A172 (cell line): Measurements from ENCODE around the gene PDXP. TPM values are rescaled to one million over a fixed set of nuclear protein-coding genes. Genes with fewer than 3 reads are reported as not detected.

ENCODE experiments used
- DNase-seq: peaks from one replicate; pipeline ENCODE4 v3.0.0-alpha.2; 2015; ENCODE audit warnings: low spot score
- total RNA-seq: library from RNA; depleted of rRNA; stranded (reverse); fragments of >200 nt; shearing (Covaris generic); gene quantifications from 2 replicates; pipeline ENCODE4 v1.2.3, GENCODE V29; 2014

The PDXP gene
- total RNA-seq, 1 experiment from 2014 or later, result 10.8 TPM

DNA sequence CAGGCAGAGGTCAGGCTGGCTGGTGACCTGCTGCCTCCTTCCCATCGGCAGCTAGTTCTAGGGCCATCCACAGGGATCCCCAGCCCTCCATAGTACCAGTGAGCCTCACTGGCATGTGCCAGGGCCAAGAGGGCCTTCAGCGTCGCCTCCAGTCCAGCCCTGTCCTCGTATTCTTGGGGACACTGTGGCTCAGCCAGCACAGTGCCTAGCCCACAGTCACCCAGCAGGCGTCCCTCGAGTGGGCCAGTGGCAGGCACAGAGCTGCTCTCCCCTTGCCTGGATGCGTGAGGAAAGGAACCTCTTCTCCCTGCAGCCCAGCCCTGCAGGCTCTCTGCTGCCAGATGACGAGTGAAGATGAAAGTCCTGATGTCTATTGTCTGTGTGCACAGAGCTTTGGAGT, 29.7 kb upstream of the PDXP start:
- DNase-seq, result no peak

DNA sequence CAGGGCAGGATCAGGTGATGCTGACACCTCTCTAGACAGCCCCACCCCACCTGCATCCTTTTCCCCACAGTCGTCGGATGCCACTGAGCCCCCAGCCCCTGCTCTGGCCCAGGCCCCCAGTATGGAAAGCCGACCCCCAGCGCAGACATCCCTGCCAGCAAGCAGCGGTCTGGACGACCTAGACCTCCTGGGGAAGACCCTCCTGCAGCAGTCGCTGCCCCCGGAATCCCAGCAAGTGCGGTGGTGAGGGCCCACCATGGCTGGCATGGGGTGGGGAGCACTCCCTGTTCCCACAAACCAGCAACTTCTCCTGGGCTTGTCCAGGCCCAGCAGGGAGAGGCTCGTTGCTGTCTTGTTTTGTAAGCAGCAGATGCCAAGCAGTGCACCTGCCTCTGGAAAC, 28.6 kb upstream of the PDXP start:
- no peak for DNase-seq

DNA sequence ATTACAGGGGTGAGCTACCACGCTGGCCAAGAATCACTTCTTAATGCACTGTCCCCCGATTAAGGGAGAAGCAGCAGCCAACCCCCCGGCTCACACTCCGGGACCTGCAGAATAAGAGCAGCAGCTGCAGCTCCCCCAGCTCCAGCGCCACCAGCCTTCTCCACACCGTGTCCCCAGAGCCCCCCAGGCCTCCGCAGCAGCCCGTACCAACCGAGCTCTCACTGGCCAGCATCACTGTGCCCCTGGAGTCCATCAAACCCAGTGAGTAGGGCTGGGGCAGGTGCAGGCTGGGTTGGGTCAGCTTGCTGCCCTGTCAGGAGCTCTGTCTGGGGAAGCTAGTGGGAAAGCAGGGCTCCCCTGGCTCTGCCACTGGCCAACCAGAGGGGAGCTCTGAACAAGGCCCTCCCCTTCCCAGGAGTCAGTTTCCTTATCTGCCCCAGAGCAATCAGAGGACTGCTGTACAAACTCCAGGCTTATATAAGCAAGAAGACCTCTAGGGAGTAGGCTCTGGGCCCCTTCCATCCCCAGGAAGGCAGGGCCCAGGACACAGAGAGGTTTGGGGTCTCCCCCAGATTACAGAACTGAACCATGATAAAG, 27.6 kb upstream of the PDXP start:
- no peak for DNase-seq

- DNase-seq, result no peak
Measured at GRCh38 chr22:37631448-37632173, 26.9 kb upstream of the PDXP start.

DNA sequence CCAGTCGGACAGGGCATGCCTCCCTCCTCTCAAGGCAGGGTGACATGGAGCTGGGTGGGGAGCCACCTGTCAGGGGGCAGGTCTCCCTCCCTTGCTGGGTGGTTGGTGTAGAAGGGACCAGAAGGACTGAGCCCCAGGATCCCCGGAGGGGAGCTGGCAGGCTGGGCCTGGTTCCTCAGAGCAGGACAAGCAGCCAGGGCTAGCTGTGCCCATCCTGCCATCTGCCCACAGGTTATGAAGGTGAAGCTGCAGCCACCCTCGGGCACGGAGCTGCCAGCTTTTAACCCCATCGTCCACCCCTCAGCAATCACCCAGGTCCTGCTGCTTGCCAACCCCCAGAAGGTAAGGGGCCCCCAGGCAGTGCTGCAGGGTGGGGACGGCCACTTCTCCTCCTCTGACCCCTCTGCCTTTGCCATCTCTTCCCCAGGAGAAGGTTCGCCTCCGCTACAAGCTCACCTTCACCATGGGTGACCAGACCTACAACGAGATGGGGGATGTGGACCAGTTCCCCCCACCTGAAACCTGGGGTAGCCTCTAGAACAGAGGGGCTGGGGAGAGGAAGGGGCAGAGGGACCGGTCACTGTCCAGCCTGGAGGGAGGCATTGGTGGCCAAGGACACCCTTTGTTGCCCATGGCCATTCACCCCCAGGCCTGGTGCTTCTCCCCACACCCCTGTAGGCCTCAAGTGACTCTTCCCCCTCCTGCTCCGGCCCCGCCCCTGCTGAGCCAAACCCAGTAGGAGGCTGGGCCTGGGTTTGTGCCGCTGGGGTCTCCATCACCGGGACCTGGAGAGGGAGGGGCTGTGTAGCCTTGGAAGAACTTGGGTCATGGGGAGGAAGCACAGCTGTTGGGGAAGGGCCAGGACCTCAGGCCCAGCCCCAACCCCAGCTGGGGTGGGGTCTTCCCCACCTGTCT, 26.1 kb upstream of the PDXP start:
- DNase-seq, result no peak

DNA sequence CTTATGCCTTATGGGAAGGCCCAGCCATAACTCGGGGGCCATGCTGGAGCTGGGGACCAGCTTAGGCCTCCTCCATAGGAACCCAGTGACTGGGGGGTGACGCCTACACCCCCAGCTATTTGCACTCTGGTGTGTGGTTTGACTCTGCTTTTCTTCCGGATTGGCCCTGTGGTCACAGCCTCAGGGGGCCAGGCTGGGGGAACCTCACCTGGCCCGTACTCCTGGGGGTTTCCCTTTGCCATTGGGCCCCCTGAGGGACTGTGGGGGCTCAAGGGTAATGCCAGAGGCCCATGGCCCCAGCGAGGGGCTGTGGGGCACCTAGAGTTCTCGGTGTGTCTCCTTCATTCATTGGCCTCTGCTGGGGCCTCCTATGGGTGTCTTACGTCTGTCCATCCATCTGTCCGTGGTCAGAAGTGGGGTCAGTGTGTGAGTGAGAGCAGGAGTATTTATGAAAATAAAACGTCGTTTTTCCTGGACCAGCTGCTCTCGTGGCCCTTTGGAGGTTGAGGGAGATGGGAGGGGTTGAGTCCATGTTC, 25.4 kb upstream of the PDXP start:
- no peak for DNase-seq

DNA sequence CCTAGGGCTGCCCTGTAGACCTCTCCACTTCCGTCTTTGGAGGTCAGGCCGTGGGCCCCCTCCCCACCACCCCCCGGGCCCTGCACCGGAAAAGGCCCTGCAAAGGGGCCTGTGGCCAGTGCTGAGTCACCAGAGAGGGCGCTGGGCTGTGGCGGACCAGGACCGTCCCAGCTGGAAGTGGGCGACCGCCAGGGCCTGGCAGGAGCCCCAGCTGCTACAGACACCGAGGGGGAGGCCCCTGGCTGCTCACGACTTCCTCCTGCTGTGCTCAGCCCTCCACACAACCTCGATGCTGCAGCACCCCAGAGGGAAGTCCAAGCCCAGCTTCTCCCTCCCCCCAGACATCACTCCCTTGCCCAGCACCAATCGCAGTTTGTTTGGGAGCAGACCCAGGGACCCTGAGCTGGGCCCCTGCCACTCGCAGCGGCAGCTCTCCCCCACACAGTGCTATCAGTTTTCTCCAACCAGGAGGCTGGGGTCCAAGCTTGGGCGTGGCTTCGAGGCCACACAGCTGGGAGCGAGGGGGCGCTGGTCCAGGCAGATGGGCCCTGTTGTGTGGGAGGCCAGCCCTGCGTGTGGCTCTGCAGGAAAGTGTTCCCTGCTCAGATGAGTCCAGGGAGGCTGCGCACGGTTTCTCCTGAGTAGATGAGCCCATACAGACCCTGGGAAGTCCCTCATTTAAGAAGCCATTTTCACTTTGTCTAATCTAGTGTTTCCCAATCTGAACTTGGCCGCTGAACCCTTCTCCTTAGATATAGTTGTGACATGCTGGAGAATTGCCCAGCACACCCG, 24.7 kb upstream of the PDXP start:
- DNase-seq, result peak; percentile 72

- no peak for DNase-seq
Measured at GRCh38 chr22:37634417-37634924, 24.1 kb upstream of the PDXP start.

GRCh38 chr22:37635157-37635556, 23.4 kb upstream of the PDXP start:
- no peak for DNase-seq

DNA sequence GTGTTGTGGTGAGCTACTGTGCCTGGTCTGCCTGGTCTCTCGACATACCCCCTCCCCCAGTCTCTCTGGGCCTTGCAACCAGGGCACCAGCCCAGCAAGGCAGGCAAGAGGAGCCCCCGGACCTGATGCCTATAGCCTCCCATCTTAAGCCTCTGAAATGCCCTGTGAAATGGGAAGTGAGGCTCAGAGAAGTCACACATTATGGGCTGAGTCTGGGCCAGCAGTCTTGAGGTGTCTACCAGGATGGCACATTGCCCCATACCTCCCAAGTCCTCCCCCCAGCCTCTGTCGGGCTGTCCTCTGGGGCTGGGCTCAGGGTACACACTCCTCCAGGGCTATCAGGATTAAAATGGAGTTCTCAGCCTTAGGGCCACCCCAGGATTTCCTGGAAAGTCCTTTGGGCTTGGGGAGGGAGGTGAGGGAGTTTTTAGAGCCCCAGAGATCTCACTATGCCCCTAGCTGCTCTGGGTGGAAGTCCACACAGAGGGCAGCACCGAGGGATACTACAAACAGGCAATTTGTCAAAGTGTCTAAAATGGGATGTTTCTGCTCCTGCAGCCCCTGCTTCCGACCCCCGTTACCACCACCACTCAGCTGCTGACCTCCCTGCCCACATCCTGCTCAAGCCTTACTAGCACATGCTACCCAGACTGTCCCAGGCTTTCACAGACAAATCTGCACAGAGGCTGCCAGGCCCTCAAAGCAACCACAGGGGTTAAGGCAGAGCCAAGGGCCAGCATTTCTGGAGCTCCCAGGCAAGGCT, 22.2 kb upstream of the PDXP start:
- DNase-seq, result peak; percentile 55

- DNase-seq, result no peak
Measured at GRCh38 chr22:37636949-37637273, 21.6 kb upstream of the PDXP start.

- no peak for DNase-seq
Measured at GRCh38 chr22:37638391-37639069, 20.0 kb upstream of the PDXP start.

DNA sequence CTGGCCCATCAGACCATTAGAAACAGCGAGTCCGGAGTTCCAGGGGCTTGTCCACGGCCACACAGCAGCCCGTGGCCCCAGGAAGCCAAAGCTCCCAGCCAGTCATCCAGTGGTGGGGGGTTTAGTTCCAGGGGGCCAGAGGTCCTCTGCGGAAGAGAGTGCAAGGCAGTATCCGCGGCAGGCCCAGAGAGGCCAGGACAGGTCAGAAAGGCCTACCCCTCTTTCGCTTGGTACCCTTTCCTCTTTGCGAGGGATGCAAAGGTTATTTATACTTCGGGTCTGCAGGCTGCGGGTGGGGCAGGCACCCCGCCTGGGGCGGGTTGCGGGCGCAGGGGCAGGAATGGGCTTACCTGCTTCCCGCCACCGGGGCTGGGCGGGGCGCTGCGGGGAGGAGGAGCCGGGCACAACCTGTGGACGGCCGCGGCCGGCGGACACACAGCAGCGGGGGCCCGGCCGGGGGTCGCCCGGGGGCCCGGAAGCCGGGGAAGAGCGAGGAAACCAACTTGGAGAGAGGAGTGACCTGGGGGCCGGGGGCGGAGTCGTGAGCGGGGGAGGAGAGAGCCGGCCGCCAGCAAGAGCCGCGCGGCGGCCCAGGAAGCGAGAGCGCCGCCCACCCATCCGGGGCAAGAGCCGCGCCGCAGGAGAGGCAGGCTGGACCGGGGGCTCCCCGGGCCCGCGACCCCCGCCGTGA, 19.3 kb upstream of the PDXP start, which contains the start of gene SH3BP1:
Gene SH3BP1 (plus strand): TSS at position 600 of the 691 bp plus-strand sequence. CDS start 119 bp downstream, outside the sequence.
- no peak for DNase-seq

DNA sequence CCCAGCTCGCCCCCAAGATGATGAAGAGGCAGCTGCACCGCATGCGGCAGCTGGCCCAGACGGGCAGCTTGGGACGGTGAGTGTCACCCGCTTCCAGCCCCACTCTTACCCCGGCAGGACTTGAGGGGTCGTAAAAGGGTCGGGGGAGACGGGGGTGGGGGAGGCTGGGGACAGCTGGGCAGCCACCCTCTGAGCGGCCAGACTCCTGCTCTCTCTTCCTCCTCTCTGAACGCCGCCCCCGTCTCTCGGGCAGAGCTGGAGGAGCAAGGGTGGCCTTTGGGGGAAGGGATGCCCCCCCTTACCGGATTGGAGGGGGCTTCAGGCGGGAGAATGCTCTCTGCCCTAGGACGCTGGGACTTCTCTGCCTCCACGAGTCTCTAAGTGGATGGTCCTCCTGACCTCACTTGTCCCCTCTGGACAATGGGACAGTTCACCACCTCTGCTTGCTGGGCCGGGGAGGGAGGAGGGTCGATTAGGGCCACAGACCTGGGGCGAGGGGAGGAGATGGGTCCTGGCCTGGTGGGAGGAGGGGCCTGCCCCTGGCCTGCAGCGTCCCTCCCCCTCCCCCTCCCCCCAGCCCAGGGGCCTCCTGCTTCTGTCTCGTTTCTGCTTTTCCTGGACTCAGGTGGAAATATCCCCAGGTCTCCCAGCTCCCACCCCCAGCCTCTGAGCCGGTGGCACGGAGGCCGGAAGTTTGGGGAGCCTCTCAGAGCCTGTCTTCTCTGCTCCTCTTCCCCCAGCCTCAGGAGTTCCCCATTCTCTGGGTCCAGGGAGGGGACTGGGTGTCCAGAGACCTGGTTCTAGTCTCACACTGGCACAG, 18.5 kb upstream of the PDXP start:
- no peak for DNase-seq

DNA sequence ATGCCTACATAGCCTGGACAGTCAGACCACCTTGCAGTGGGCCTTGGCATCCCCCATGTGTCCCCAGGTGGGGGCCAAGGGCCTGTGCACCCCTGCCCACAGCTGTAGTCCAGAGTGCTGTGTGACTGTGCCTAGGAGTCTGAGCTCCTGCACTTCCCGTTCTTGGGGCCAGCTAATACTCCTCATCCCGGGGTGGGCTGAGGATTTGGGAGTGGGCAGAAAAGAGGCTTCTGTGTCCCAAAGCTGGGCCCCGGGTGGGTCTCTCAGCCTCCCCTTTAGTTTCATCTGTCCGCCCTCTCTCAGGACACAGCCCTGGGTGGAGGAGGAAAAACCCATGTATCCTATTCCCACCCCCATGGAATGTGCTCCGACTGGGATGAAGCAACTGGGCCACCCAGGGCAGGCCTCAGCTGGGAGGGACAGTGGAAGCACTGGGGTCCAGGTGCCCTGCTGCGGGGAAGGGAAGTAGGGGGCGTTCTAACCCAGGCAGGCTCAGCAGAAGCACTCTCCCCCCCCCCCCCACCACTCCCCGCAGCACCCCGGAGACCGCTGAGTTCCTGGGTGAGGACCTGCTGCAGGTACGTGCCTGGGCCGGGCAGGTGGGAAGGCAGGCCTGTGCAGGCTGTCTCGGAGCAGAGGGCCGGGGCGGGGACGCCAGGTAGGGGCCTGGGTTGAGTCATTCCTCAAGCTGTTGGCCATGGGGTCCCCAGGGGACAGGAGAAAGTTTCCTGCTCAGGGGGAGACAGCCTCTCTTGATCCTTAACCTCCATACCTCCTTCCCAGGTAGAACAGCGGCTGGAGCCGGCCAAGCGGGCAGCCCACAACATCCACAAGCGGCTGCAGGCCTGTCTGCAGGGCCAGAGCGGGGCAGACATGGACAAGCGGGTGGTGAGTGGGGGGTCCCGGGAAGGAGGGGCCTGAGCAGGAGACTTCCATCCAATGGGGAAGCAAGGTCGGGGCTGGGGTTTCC, 17.6 kb upstream of the PDXP start:
- no peak for DNase-seq

DNA sequence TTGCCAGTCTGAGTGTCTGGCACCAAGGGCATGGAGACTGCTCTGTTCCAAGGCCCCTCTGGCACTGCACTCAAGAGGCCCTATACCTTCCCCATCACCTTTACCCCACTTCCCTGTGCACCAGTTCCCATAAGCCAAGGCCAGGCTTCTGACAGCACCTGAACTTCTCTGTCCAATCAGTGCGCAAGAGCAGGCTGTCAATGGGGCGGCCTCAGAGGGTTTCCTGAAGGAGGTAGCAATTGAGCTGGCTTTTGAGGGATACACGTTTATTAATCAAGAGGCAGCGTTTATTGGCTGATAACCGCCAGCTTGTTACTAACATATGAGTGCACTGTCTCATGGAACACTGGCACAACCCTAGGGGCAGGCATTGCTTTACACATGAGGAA, 17.0 kb upstream of the PDXP start:
- no peak for DNase-seq

- DNase-seq, result peak; percentile 41
Measured at GRCh38 chr22:37643225-37643847, 15.2 kb upstream of the PDXP start.
